ENCODE data around the gene VPS37B.

Gene VPS37B

GRCh38 chr12:122823429-122823828, 72.5 kb downstream of the VPS37B start:
- H3K23ac ChIP-seq (ENCODE audit: low read length): no peak overlapping the region
- no peak overlapping the region for H3K14ac ChIP-seq (ENCODE audit: low read length)
- no peak overlapping the region for H2BK12ac ChIP-seq (ENCODE audit: low read length)
- H3K4me3 ChIP-seq (ENCODE audit: low read depth, low read length): no peak overlapping the region
- H3K4ac ChIP-seq (ENCODE audit: low read depth, low read length): no peak overlapping the region
- H3K27me3 ChIP-seq (ENCODE audit: insufficient read depth, low read length): no peaks in the 10 kb centered on the region
- H3K9ac ChIP-seq (ENCODE audit: low read length): no peak overlapping the region
- no peak overlapping the region for H2AFZ ChIP-seq (ENCODE audit: insufficient read depth, low read length, poor library complexity)
- no peak overlapping the region for H2BK5ac ChIP-seq (ENCODE audit: low read depth, low read length, poor library complexity)
- H3K79me1 ChIP-seq (ENCODE audit: low read length): no peaks in the 10 kb centered on the region
- no peak overlapping the region for H2AK5ac ChIP-seq (ENCODE audit: low read length)
- no peaks in the 10 kb centered on the region for H3K4me1 ChIP-seq (ENCODE audit: control insufficient read depth in 1 of 2, insufficient read depth in 2 of 2, low read length in 2 of 2)
- no peaks in the 10 kb centered on the region for H3K36me3 ChIP-seq (ENCODE audit: control insufficient read depth in 1 of 2, insufficient read depth in 2 of 2, low read length in 2 of 2)
- H3K27ac ChIP-seq (ENCODE audit: low read depth, low read length): no peak overlapping the region
- H3K4me2 ChIP-seq (ENCODE audit: low read length): no peak overlapping the region
- H4K8ac ChIP-seq (ENCODE audit: low read depth, low read length): no peak overlapping the region
- H3K9me3 ChIP-seq (ENCODE audit: insufficient read depth, low read depth, low read length): no peaks in the 10 kb centered on the region
- no peak overlapping the region for H4K91ac ChIP-seq (ENCODE audit: low read depth, low read length)
- no peak overlapping the region for H3K18ac ChIP-seq (ENCODE audit: low read length)
- no peak for DNase-seq
- WGBS (ENCODE audit: extremely low coverage, insufficient coverage, insufficient read length): no CpG with 5 or more reads among the region's 11 CpGs
- H2BK120ac ChIP-seq (ENCODE audit: insufficient read depth, low read length, poor library complexity): no peak overlapping the region
- no peak overlapping the region for H4K12ac ChIP-seq (ENCODE audit: low read depth, low read length)
- H3K79me2 ChIP-seq (ENCODE audit: control insufficient read depth, insufficient read depth, low read length, poor library complexity): no peaks in the 10 kb centered on the region

DNA sequence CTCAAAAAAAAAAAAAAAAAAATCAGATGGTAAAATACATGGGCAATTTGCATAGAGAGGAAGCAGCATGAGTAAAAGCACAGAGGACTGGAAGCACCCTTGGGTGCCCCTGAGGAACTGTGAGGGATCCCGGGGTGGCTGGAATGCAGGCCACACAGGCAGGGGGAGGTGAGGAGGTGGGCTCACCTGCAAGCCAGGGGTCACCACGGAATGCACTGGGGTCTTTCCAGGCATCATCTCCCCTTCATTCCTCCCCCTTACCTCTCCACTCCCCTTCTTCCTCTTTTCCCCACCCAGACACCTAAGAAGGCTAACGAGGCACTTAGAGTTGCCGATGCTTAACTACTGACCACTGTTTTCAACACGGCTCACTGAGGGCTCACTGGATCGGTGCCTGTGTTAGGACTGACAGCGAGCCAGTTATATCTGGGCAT, 75.1 kb downstream of the VPS37B start:
- no CpG with 5 or more reads among the region's 7 CpGs for WGBS (ENCODE audit: extremely low coverage, insufficient coverage, insufficient read length)
- H3K4me1 ChIP-seq (ENCODE audit: control insufficient read depth in 1 of 2, insufficient read depth in 2 of 2, low read length in 2 of 2): no peaks in the 10 kb centered on the region
- no peak overlapping the region for H3K9ac ChIP-seq (ENCODE audit: low read length)

GRCh38 chr12:122820138-122820537, 75.8 kb downstream of the VPS37B start:
- Histone ChIP-seq H2BK120ac (ENCODE audit: insufficient read depth, low read length, poor library complexity) (no peak overlapping the region), H3K4me3 (ENCODE audit: low read depth, low read length) (no peak overlapping the region), H3K23ac (ENCODE audit: low read length) (no peak overlapping the region), H3K18ac (ENCODE audit: low read length) (no peak overlapping the region), H3K36me3 (ENCODE audit: control insufficient read depth in 1 of 2, insufficient read depth in 2 of 2, low read length in 2 of 2) (no peaks in the 10 kb centered on the region), H3K79me1 (ENCODE audit: low read length) (no peaks in the 10 kb centered on the region), H2BK12ac (ENCODE audit: low read length) (no peak overlapping the region), H3K27ac (ENCODE audit: low read depth, low read length) (no peak overlapping the region), H3K4me1 (ENCODE audit: control insufficient read depth in 1 of 2, insufficient read depth in 2 of 2, low read length in 2 of 2) (no peaks in the 10 kb centered on the region), H3K27me3 (ENCODE audit: insufficient read depth, low read length) (no peaks in the 10 kb centered on the region), H3K14ac (ENCODE audit: low read length) (no peak overlapping the region), H3K4me2 (ENCODE audit: low read length) (no peak overlapping the region), H3K9me3 (ENCODE audit: insufficient read depth, low read depth, low read length) (no peaks in the 10 kb centered on the region), H3K79me2 (ENCODE audit: control insufficient read depth, insufficient read depth, low read length, poor library complexity) (no peaks in the 10 kb centered on the region), H2BK5ac (ENCODE audit: low read depth, low read length, poor library complexity) (no peak overlapping the region), H3K9ac (ENCODE audit: low read length) (no peak overlapping the region), H3K4ac (ENCODE audit: low read depth, low read length) (no peak overlapping the region), H4K8ac (ENCODE audit: low read depth, low read length) (no peak overlapping the region), H4K91ac (ENCODE audit: low read depth, low read length) (no peak overlapping the region), H4K12ac (ENCODE audit: low read depth, low read length) (no peak overlapping the region), H2AFZ (ENCODE audit: insufficient read depth, low read length, poor library complexity) (no peak overlapping the region), H2AK5ac (ENCODE audit: low read length) (no peak overlapping the region)
- DNase-seq: no peak
- WGBS (ENCODE audit: extremely low coverage, insufficient coverage, insufficient read length): no CpG with 5 or more reads among the region's 8 CpGs

More for the DNA sequence above, 75.1 kb downstream of the VPS37B start:
- H3K4me3 ChIP-seq (ENCODE audit: low read depth, low read length): no peak overlapping the region
- H3K4me2 ChIP-seq (ENCODE audit: low read length): no peak overlapping the region
- no peak overlapping the region for H4K8ac ChIP-seq (ENCODE audit: low read depth, low read length)
- no peak overlapping the region for H3K4ac ChIP-seq (ENCODE audit: low read depth, low read length)
- no peak overlapping the region for H4K12ac ChIP-seq (ENCODE audit: low read depth, low read length)
- H3K79me1 ChIP-seq (ENCODE audit: low read length): no peaks in the 10 kb centered on the region
- H3K14ac ChIP-seq (ENCODE audit: low read length): no peak overlapping the region
- H2AFZ ChIP-seq (ENCODE audit: insufficient read depth, low read length, poor library complexity): no peak overlapping the region
- no peaks in the 10 kb centered on the region for H3K79me2 ChIP-seq (ENCODE audit: control insufficient read depth, insufficient read depth, low read length, poor library complexity)
- H2BK5ac ChIP-seq (ENCODE audit: low read depth, low read length, poor library complexity): no peak overlapping the region
- H2BK120ac ChIP-seq (ENCODE audit: insufficient read depth, low read length, poor library complexity): no peak overlapping the region
- H3K18ac ChIP-seq (ENCODE audit: low read length): no peak overlapping the region
- DNase-seq: no peak
- H2BK12ac ChIP-seq (ENCODE audit: low read length): no peak overlapping the region
- no peaks in the 10 kb centered on the region for H3K9me3 ChIP-seq (ENCODE audit: insufficient read depth, low read depth, low read length)
- H3K23ac ChIP-seq (ENCODE audit: low read length): no peak overlapping the region
- no peaks in the 10 kb centered on the region for H3K36me3 ChIP-seq (ENCODE audit: control insufficient read depth in 1 of 2, insufficient read depth in 2 of 2, low read length in 2 of 2)
- no peak overlapping the region for H3K27ac ChIP-seq (ENCODE audit: low read depth, low read length)
- H3K27me3 ChIP-seq (ENCODE audit: insufficient read depth, low read length): no peaks in the 10 kb centered on the region
- no peak overlapping the region for H4K91ac ChIP-seq (ENCODE audit: low read depth, low read length)
- H2AK5ac ChIP-seq (ENCODE audit: low read length): no peak overlapping the region

DNA sequence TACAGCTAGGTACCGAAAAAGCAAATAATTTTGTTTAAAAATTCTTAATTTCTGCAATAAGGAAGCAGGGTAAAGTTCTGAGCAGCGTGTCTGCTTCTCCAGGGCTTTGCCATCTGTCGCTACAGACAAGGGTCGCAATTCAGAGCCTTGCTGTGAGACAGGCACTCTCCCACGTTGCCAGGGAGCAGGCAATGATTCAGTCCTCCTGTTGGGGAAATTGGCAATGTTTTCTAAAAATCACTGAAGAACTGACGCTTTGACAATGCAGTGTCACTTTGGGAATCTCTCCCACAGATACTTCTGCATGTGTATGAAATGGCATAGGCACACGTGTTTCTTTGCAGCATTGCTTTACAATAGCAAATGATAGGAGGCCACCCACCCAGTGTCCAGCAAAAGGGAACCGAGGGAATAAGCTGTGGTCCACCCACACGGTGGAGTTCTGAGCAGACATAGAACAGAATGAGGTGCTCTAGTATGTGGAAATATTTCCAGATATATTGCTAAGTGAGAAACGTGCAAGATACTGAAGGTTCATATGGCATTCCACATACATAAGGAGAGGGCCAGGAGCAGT, 76.6 kb downstream of the VPS37B start:
- no peak overlapping the region for H3K4me3 ChIP-seq (ENCODE audit: low read depth, low read length)
- no peaks in the 10 kb centered on the region for H3K27me3 ChIP-seq (ENCODE audit: insufficient read depth, low read length)
- no peak overlapping the region for H2BK5ac ChIP-seq (ENCODE audit: low read depth, low read length, poor library complexity)
- no peaks in the 10 kb centered on the region for H3K4me1 ChIP-seq (ENCODE audit: control insufficient read depth in 1 of 2, insufficient read depth in 2 of 2, low read length in 2 of 2)
- no peak for DNase-seq
- H3K36me3 ChIP-seq (ENCODE audit: control insufficient read depth in 1 of 2, insufficient read depth in 2 of 2, low read length in 2 of 2): no peaks in the 10 kb centered on the region
- no peak overlapping the region for H4K12ac ChIP-seq (ENCODE audit: low read depth, low read length)
- no peak overlapping the region for H3K27ac ChIP-seq (ENCODE audit: low read depth, low read length)
- H2BK120ac ChIP-seq (ENCODE audit: insufficient read depth, low read length, poor library complexity): no peak overlapping the region
- no peak overlapping the region for H2AFZ ChIP-seq (ENCODE audit: insufficient read depth, low read length, poor library complexity)
- no peak overlapping the region for H4K8ac ChIP-seq (ENCODE audit: low read depth, low read length)
- H3K23ac ChIP-seq (ENCODE audit: low read length): no peak overlapping the region
- no peak overlapping the region for H3K18ac ChIP-seq (ENCODE audit: low read length)
- H4K91ac ChIP-seq (ENCODE audit: low read depth, low read length): no peak overlapping the region
- no peaks in the 10 kb centered on the region for H3K79me2 ChIP-seq (ENCODE audit: control insufficient read depth, insufficient read depth, low read length, poor library complexity)
- H3K14ac ChIP-seq (ENCODE audit: low read length): no peak overlapping the region
- H2BK12ac ChIP-seq (ENCODE audit: low read length): no peak overlapping the region
- no peak overlapping the region for H3K4ac ChIP-seq (ENCODE audit: low read depth, low read length)
- H3K4me2 ChIP-seq (ENCODE audit: low read length): no peak overlapping the region
- H3K9ac ChIP-seq (ENCODE audit: low read length): no peak overlapping the region
- no CpG with 5 or more reads among the region's 10 CpGs for WGBS (ENCODE audit: extremely low coverage, insufficient coverage, insufficient read length)
- no peaks in the 10 kb centered on the region for H3K9me3 ChIP-seq (ENCODE audit: insufficient read depth, low read depth, low read length)
- H2AK5ac ChIP-seq (ENCODE audit: low read length): no peak overlapping the region
- no peaks in the 10 kb centered on the region for H3K79me1 ChIP-seq (ENCODE audit: low read length)
